Glutamatergic neuron (in vitro differentiated cells): ENCODE results near the gene GCLM. TPM values are rescaled to one million over a fixed set of nuclear protein-coding genes. Genes with fewer than 3 reads are reported as not detected.
"Not testable (repeated sequence)": the region's sequence is repeated elsewhere in the genome, so short reads cannot be mapped to it uniquely, and the experiment has no call there.

Experiments used
- DNase-seq: peaks from one replicate; pipeline ENCODE4 v3.0.0; 2022
- H3K27ac Mint-ChIP-seq: one replicate; pipeline ENCODE4 v1.8.0; 2020; ENCODE audit warnings: mild to moderate bottlenecking, mixed read lengths, inconsistent platforms; ENCODE audit not compliant: unreplicated experiment
- H3K27me3 Mint-ChIP-seq: one replicate; pipeline ENCODE4 v1.8.0; 2020; ENCODE audit warnings: mild to moderate bottlenecking, moderate library complexity, mixed read lengths, inconsistent platforms; ENCODE audit not compliant: unreplicated experiment
- H3K36me3 Mint-ChIP-seq: one replicate; pipeline ENCODE4 v1.8.0; 2020; ENCODE audit warnings: mild to moderate bottlenecking, mixed read lengths, inconsistent platforms; ENCODE audit not compliant: unreplicated experiment
- H3K4me1 Mint-ChIP-seq: one replicate; pipeline ENCODE4 v1.8.0; 2020; ENCODE audit warnings: mild to moderate bottlenecking, low read depth, mixed read lengths, inconsistent platforms; ENCODE audit not compliant: unreplicated experiment
- H3K4me3 Mint-ChIP-seq: one replicate; pipeline ENCODE4 v1.8.0; 2020; ENCODE audit warnings: mild to moderate bottlenecking, mixed read lengths, inconsistent platforms; ENCODE audit not compliant: unreplicated experiment
- H3K9me3 Mint-ChIP-seq: one replicate; pipeline ENCODE4 v1.8.0; 2020; ENCODE audit warnings: mild to moderate bottlenecking, moderate library complexity, mixed read lengths, inconsistent platforms; ENCODE audit not compliant: unreplicated experiment
- CTCF ChIP-seq: fragments of 200-600 bp; sonication (generic); IDR thresholded peaks from one replicate; pipeline ENCODE4 v1.5.0; 2021; ENCODE audit not compliant: partially characterized antibody, unreplicated experiment
- total RNA-seq: library from RNA; stranded (reverse); fragmentation: NEBNext Ultra II Directional; extraction: Animal tissue kit (Norgen Biotek cat#: 25700); gene quantifications from one replicate; pipeline ENCODE4 v1.2.1, GENCODE V29; 2021; ENCODE audit not compliant: unreplicated experiment

GCLM gene
- total RNA-seq, 1 donor from 2014 or later, result 14.9 TPM

GRCh38 chr1:93865253-93865652 lies 44.0 kb downstream of the GCLM start:
- no peaks in the 10 kb centered on the region for H3K4me1 Mint-ChIP-seq
- TF ChIP-seq CTCF, result no peak
- H3K4me3 Mint-ChIP-seq, result no peak overlapping the region
- no peak for DNase-seq
- peaks cover 2% of the 10 kb centered on the region for H3K27me3 Mint-ChIP-seq
- H3K27ac Mint-ChIP-seq, result no peak overlapping the region
- H3K36me3 Mint-ChIP-seq, result no peaks in the 10 kb centered on the region
- peaks cover 1% of the 10 kb centered on the region for H3K9me3 Mint-ChIP-seq

GRCh38 chr1:93864175-93864574 lies 45.1 kb downstream of the GCLM start:
- Mint-ChIP-seq H3K36me3 (no peaks in the 10 kb centered on the region), H3K4me1 (no peaks in the 10 kb centered on the region), H3K27me3 (peaks cover 2% of the 10 kb centered on the region), H3K27ac (no peak overlapping the region), H3K9me3 (peaks cover under 1% of the 10 kb centered on the region), H3K4me3 (no peak overlapping the region)
- no peak for DNase-seq
- no peak for TF ChIP-seq CTCF

DNA sequence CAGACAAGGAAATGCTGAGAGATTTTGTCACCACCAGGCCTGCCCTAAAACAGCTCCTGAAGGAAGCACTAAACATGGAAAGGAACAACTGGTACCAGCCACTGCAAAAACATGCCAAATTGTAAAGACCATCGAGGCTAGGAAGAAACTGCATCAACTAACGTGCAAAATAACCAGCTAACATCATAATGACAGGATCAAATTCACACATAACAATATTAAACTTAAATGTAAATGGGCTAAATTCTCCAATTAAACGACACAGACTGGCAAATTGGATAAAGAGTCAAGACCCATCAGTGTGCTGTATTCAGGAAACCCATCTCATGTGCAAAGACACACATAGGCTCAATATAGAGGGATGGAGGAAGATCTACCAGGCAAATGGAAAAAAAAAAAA lies 51.6 kb downstream of the GCLM start:
- not testable (repeated sequence) for DNase-seq, H3K27me3 Mint-ChIP-seq, H3K4me3 Mint-ChIP-seq, H3K4me1 Mint-ChIP-seq, H3K27ac Mint-ChIP-seq
- H3K9me3 Mint-ChIP-seq, result peaks cover 11% of the 10 kb centered on the region
- peaks cover 18% of the 10 kb centered on the region for H3K36me3 Mint-ChIP-seq

GRCh38 chr1:93855983-93856382 lies 53.2 kb downstream of the GCLM start:
- not testable (repeated sequence) for H3K27ac Mint-ChIP-seq, H3K4me1 Mint-ChIP-seq, H3K4me3 Mint-ChIP-seq, H3K27me3 Mint-ChIP-seq, DNase-seq
- Mint-ChIP-seq H3K9me3 (peaks cover 11% of the 10 kb centered on the region), H3K36me3 (peaks cover 18% of the 10 kb centered on the region)

GRCh38 chr1:93853940-93854339 lies 55.3 kb downstream of the GCLM start:
- H3K4me1 Mint-ChIP-seq, result no peaks in the 10 kb centered on the region
- H3K4me3 Mint-ChIP-seq, result no peak overlapping the region
- no peak overlapping the region for H3K27ac Mint-ChIP-seq
- H3K36me3 Mint-ChIP-seq, result peaks cover 23% of the 10 kb centered on the region
- no peak for TF ChIP-seq CTCF
- H3K27me3 Mint-ChIP-seq, result peaks cover 3% of the 10 kb centered on the region
- H3K9me3 Mint-ChIP-seq, result peaks cover 15% of the 10 kb centered on the region
- DNase-seq, result no peak

DNA sequence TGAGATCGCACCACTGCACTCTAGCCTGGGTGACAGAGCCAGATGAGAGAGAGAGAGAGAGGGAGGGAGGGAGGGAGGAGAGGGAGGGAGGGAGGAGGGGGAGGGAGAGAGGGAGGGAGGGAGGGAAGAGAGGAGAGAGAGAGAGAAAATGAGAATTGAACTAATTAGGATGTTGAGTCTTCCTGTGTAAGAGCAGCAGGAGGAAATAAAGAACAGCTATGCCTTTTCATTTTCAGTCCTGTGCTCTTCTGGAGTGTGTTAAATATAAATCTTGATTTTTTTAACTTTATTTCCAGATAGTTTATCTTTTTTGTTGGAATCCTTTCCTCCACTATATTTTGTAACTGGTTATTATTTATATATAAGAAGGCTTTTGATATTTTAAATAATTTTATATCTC lies 57.4 kb downstream of the GCLM start:
- no peak for DNase-seq
- H3K27ac Mint-ChIP-seq, result no peak overlapping the region
- peaks cover 12% of the 10 kb centered on the region for H3K27me3 Mint-ChIP-seq
- H3K4me3 Mint-ChIP-seq, result no peak overlapping the region
- no peak for TF ChIP-seq CTCF
- H3K4me1 Mint-ChIP-seq, result peaks cover 1% of the 10 kb centered on the region
- H3K9me3 Mint-ChIP-seq, result peaks cover 23% of the 10 kb centered on the region
- peaks cover 19% of the 10 kb centered on the region for H3K36me3 Mint-ChIP-seq
